ENCODE data around the gene MYO1G. TPM values are rescaled to one million over a fixed set of nuclear protein-coding genes. Genes with fewer than 3 reads are reported as not detected.

MYO1G gene
- total RNA-seq, 1 donor from 2014 or later = not detected

DNA sequence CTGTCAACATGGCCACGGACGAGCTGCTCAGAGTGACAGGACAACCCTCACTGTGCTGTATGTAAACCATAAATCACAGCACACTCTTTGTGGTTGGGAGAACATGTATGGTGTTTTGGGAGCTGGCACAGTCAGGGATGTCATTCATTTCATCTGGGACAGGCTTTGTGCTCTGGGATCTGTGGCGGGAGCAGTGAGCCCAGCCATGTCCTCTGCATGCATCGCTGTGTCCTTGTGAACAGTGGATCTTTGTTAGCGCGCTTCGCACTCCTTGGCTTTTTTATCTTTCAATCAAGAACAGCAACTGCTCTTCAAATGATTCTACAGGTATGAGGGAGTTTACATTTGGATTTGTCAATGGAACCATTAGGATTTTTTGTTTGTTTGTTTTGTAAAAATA, 28.3 kb upstream of the MYO1G start:
- Histone ChIP-seq H3K9me3 (ENCODE audit: low read depth) (no peaks in the 10 kb centered on the region), H3K9ac (no peak overlapping the region), H3K36me3 (no peaks in the 10 kb centered on the region), H3K79me2 (ENCODE audit: low read depth) (peaks cover 92% of the 10 kb centered on the region), H3F3A (ENCODE audit: low read depth) (no peaks in the 10 kb centered on the region), H3K27ac (no peak overlapping the region), H3K27me3 (no peaks in the 10 kb centered on the region), H3K4me2 (no peak overlapping the region), H4K20me1 (ENCODE audit: low read depth) (peaks cover 28% of the 10 kb centered on the region), H3K4me1 (no peaks in the 10 kb centered on the region), H3K4me3 (no peak overlapping the region), H2AFZ (replicated peaks) (no peak overlapping the region)
- TF ChIP-seq EZH2phosphoT487 (IDR thresholded peaks at IDR 0.05) (no peak), CTCF (IDR thresholded peaks at IDR 0.05) (no peak), EZH2 (IDR thresholded peaks at IDR 0.05) (no peak)
- DNase-seq (ENCODE audit: low spot score) = no peak
- no peak overlapping the region for H3K27ac Mint-ChIP-seq
- peaks cover 2% of the 10 kb centered on the region for H3K27me3 Mint-ChIP-seq (ENCODE audit: insufficient read depth, low read depth)
- peaks cover 12% of the 10 kb centered on the region for H3K36me3 Mint-ChIP-seq
- H3K9me3 Mint-ChIP-seq = no peaks in the 10 kb centered on the region
- peaks cover 7% of the 10 kb centered on the region for H3K4me1 Mint-ChIP-seq
- no peak overlapping the region for H3K4me3 Mint-ChIP-seq

DNA sequence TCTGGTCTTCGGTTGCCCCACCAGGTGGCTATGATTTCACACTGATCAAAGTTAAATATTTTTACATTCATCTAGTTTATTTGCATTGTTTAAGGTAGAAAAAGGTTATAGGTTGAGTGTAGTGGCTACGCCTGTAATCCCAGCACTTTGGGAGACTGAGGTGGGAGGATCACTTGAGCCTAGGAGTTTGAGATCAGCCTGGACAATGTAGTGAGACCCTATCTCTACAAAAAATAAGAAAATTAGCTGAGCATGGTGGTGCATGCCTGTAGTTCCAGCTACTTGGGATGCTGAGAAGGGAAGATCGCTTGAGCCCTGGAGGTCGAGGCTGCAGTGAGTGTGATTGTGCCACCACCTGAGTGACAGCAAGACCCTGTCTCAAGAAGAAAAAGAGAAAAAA, 25.0 kb upstream of the MYO1G start:
- Histone ChIP-seq H3K4me2 (no peak overlapping the region), H3K4me3 (no peak overlapping the region), H3K4me1 (peaks cover 10% of the 10 kb centered on the region), H3K27ac (no peak overlapping the region), H3K36me3 (no peaks in the 10 kb centered on the region), H3K79me2 (ENCODE audit: low read depth) (peaks cover 82% of the 10 kb centered on the region), H3F3A (ENCODE audit: low read depth) (peaks cover 17% of the 10 kb centered on the region), H3K27me3 (no peaks in the 10 kb centered on the region), H3K9me3 (ENCODE audit: low read depth) (no peaks in the 10 kb centered on the region), H4K20me1 (ENCODE audit: low read depth) (peaks cover 40% of the 10 kb centered on the region), H2AFZ (replicated peaks) (no peak overlapping the region), H3K9ac (no peak overlapping the region)
- H3K4me1 Mint-ChIP-seq = peaks cover 18% of the 10 kb centered on the region
- H3K27ac Mint-ChIP-seq = no peak overlapping the region
- DNase-seq (ENCODE audit: low spot score) = no peak
- H3K4me3 Mint-ChIP-seq = no peak overlapping the region
- H3K27me3 Mint-ChIP-seq (ENCODE audit: insufficient read depth, low read depth) = peaks cover 5% of the 10 kb centered on the region
- peaks cover 11% of the 10 kb centered on the region for H3K36me3 Mint-ChIP-seq
- TF ChIP-seq CTCF (IDR thresholded peaks at IDR 0.05) (no peak), EZH2phosphoT487 (IDR thresholded peaks at IDR 0.05) (no peak), EZH2 (IDR thresholded peaks at IDR 0.05) (no peak)
- no peaks in the 10 kb centered on the region for H3K9me3 Mint-ChIP-seq

DNA sequence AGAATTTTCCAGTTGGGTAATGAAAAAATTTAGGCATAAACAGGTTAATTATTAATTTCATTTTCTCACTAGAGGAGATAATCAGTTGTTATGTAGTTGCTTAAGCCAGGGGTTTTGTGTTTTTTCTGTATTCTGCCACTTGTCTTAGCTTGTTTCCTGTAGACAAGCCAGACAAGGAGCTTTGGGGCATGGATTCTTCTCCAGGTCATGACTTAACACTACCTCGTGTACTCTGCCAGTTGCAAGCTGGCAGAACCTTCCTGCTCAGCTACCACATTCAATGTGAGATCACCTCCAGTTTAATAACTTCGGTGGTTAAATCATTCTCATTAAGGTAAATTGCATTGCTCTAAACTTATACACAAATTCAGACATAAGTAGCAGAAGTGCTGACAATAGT, 23.0 kb upstream of the MYO1G start:
- Mint-ChIP-seq H3K4me3 (peak overlapping the region; percentile 87), H3K27ac (no peak overlapping the region), H3K36me3 (no peaks in the 10 kb centered on the region), H3K9me3 (no peaks in the 10 kb centered on the region), H3K27me3 (ENCODE audit: insufficient read depth, low read depth) (peaks cover 5% of the 10 kb centered on the region), H3K4me1 (peaks cover 14% of the 10 kb centered on the region)
- peaks cover 36% of the 10 kb centered on the region for H4K20me1 ChIP-seq (ENCODE audit: low read depth)
- no peak for DNase-seq (ENCODE audit: low spot score)
- H3K36me3 ChIP-seq = no peaks in the 10 kb centered on the region
- no peak for TF ChIP-seq EZH2 (IDR thresholded peaks at IDR 0.05)
- TF ChIP-seq CTCF (IDR thresholded peaks at IDR 0.05) = no peak
- TF ChIP-seq EZH2phosphoT487 (IDR thresholded peaks at IDR 0.05) = no peak
- no peaks in the 10 kb centered on the region for H3K9me3 ChIP-seq (ENCODE audit: low read depth)
- H3K9ac ChIP-seq = no peak overlapping the region
- H3K4me3 ChIP-seq = no peak overlapping the region
- peaks cover 10% of the 10 kb centered on the region for H3K4me1 ChIP-seq
- peaks cover 17% of the 10 kb centered on the region for H3F3A ChIP-seq (ENCODE audit: low read depth)
- no peak overlapping the region for H2AFZ ChIP-seq (replicated peaks)
- H3K27ac ChIP-seq = no peak overlapping the region
- H3K79me2 ChIP-seq (ENCODE audit: low read depth) = peaks cover 70% of the 10 kb centered on the region
- peak overlapping the region; percentile 98 for H3K4me2 ChIP-seq
- H3K27me3 ChIP-seq = no peaks in the 10 kb centered on the region

Measured in neural progenitor cell (in vitro differentiated cells).